NB4 (cell line): ENCODE measurements around the gene EGFL7.
A peak's percentile ranks its signal among the peaks of the same experiment; 100 is the strongest.

Experiments
- MAX ChIP-seq: IDR thresholded peaks from 2 replicates; pipeline ENCODE4 v1.6.1; 2011; ENCODE audit warnings: low read depth, low read length
- MYC ChIP-seq: IDR thresholded peaks from 2 replicates; pipeline ENCODE4 v1.6.1; 2011; ENCODE audit warnings: low read depth, low read length
- POLR2A ChIP-seq: IDR thresholded peaks from 2 replicates; pipeline ENCODE4 v1.6.1; 2011; ENCODE audit warnings: mild to moderate bottlenecking; ENCODE audit not compliant: insufficient read length; ENCODE audit errors: extremely low read depth
- TF ChIP-seq, protein P1 (sequence below): IDR thresholded peaks from one replicate; pipeline ENCODE4 v1.5.1; 2012; ENCODE audit warnings: low read depth, low read length

DNA sequence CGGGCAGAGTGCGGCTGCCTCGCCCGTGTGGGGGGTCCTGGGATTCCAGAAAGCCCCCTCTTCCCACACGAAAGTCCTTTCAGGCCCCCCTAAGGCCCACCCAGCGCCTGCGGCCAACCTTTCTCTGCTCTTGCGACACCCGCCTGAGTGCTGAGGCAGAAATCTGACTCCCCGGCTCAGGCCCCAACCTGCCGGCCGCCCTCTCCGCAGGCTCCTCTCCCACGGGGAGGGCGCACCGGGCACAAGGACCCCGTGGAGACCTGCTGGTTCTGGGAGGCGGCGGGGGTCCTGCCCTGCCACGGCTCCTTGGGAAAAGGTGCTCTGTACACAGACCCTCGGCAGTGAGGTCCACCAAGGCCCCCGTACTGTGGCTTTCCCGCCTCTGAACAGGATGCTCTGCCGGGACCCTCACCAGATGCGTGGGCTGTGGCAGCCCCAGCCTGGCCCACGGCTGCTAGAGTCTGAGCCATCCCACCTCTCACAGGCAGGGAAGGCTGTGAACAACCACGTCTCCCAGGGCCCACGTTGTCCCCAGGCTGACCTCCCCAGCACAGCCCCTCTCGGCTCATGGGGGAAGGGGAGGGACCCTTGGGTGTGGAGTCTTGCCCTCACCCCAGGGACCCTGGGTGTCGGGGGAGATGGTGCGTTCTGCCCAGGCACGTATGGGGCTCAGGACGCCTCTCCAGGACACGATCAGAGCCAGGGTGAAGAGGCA, 41.5 kb upstream of the EGFL7 start:
- TF ChIP-seq POLR2A = no peak
- TF ChIP-seq, protein P1, sequence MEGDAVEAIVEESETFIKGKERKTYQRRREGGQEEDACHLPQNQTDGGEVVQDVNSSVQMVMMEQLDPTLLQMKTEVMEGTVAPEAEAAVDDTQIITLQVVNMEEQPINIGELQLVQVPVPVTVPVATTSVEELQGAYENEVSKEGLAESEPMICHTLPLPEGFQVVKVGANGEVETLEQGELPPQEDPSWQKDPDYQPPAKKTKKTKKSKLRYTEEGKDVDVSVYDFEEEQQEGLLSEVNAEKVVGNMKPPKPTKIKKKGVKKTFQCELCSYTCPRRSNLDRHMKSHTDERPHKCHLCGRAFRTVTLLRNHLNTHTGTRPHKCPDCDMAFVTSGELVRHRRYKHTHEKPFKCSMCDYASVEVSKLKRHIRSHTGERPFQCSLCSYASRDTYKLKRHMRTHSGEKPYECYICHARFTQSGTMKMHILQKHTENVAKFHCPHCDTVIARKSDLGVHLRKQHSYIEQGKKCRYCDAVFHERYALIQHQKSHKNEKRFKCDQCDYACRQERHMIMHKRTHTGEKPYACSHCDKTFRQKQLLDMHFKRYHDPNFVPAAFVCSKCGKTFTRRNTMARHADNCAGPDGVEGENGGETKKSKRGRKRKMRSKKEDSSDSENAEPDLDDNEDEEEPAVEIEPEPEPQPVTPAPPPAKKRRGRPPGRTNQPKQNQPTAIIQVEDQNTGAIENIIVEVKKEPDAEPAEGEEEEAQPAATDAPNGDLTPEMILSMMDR = no peak
- TF ChIP-seq MYC = peak; percentile 55
- TF ChIP-seq MAX = 0 out of 2 replicates have a peak, but pooled peaks have one; percentile 9
